Stomach smooth muscle (tissue), 2 donors: Measurements from ENCODE around the gene ADAMTS9.

ENCODE experiments used
- H3K27ac ChIP-seq: one replicate; pipeline ENCODE4 v1.7.0; 2013; ENCODE audit warnings: mild to moderate bottlenecking, low read length, inconsistent platforms
- H3K27me3 ChIP-seq, 2 donors: one replicate each; pipeline ENCODE4 v1.7.0; 2013; ENCODE audit warnings: low read length in 2 of 2; ENCODE audit not compliant: insufficient read depth in 2 of 2, control insufficient read depth in 1 of 2
- H3K36me3 ChIP-seq, 2 donors: one replicate each; pipeline ENCODE4 v1.7.0; 2013; ENCODE audit warnings: low read length in 2 of 2; ENCODE audit not compliant: control insufficient read depth in 2 of 2, insufficient read depth in 2 of 2
- H3K4me1 ChIP-seq: one replicate; pipeline ENCODE4 v1.7.0; 2013; ENCODE audit warnings: low read length; ENCODE audit not compliant: control insufficient read depth, insufficient read depth
- H3K4me3 ChIP-seq, 2 donors: one replicate each; pipeline ENCODE4 v1.7.0; 2013; ENCODE audit warnings: low read length in 2 of 2
- H3K9ac ChIP-seq, 2 donors: one replicate each; pipeline ENCODE4 v1.7.0; 2013; ENCODE audit warnings: low read length in 2 of 2, mild to moderate bottlenecking in 1 of 2
- H3K9me3 ChIP-seq, 2 donors: one replicate each; pipeline ENCODE4 v1.7.0; 2013; ENCODE audit warnings: low read length in 2 of 2; ENCODE audit not compliant: control insufficient read depth in 2 of 2
- donor health status: healthy.
- donor health status: Pancreatic carcinoma.

Gene ADAMTS9

DNA sequence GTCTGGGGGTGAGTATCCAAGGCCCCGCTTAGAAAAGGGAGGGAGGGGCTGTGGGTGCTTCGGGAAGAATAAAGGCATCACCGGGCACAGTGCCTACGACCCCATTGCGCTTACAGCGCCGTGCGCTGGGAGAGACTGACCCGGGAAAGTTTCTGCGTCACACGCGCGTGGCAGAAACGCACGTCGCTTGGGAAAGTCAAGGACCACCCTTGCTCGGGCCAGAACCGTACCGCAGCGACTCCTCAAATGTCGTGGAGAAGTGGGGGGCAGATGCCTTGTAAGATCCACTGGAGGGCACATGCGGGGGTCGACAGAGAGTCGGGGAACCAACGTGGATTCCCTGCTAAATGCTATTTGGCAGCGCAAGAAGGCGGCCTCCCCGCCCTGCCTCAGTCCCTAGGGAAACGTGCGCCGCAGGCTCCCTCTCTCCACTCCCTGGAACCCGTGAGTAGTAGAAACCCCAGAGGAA lies 2.4 kb downstream of the ADAMTS9 start:
- H3K27me3 ChIP-seq: no peaks in the 10 kb centered on the region
- no peaks in the 10 kb centered on the region for H3K9me3 ChIP-seq
- H3K4me1 ChIP-seq: peaks cover 21% of the 10 kb centered on the region
- H3K9ac ChIP-seq: peak overlapping the region; percentile 99
- H3K4me3 ChIP-seq: peak overlapping the region; percentile 94 to 95
- H3K36me3 ChIP-seq: peaks cover 0 to 2% of the 10 kb centered on the region in 2 donors
- peak overlapping the region; percentile 99 for H3K27ac ChIP-seq

- peak overlapping the region; percentile 99 for H3K27ac ChIP-seq
- peaks cover 0 to 2% of the 10 kb centered on the region in 2 donors for H3K36me3 ChIP-seq
- H3K27me3 ChIP-seq: no peaks in the 10 kb centered on the region
- peaks cover 21% of the 10 kb centered on the region for H3K4me1 ChIP-seq
- H3K9ac ChIP-seq: peak overlapping the region; percentile 99
- peak overlapping the region; percentile 94 to 95 for H3K4me3 ChIP-seq
- no peaks in the 10 kb centered on the region for H3K9me3 ChIP-seq
Measured at GRCh38 chr3:64684715-64685261, 3.0 kb downstream of the ADAMTS9 start.

DNA sequence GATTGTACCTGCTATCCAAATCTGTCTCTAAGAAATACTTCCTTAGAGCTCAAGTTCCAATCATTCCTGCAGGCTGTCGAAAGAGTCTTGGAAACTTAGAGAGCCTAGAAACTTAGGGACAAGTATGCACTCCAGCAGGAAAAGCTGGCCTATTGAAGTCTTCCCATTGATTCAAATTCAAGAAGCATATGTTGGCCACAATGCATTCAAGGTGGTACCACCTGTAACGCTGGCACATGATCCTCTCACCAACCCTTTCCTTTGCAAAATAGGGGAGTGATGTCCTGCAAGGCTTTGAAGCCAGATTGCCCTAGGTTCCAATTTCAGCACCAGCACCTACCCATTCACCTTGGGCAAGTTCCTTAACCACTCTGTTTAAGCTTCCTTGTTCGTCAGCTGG lies 6.0 kb downstream of the ADAMTS9 start:
- H3K4me1 ChIP-seq: peaks cover 21% of the 10 kb centered on the region
- peaks cover 0 to 2% of the 10 kb centered on the region in 2 donors for H3K36me3 ChIP-seq
- no peak overlapping the region for H3K27ac ChIP-seq

GRCh38 chr3:64681015-64681414 lies 6.8 kb downstream of the ADAMTS9 start:
- H3K36me3 ChIP-seq: peaks cover 0 to 2% of the 10 kb centered on the region in 2 donors

More for the DNA sequence above, 6.0 kb downstream of the ADAMTS9 start:
- Histone ChIP-seq H3K9me3 (no peaks in the 10 kb centered on the region), H3K4me3 (no peak overlapping the region), H3K9ac (no peak overlapping the region), H3K27me3 (no peaks in the 10 kb centered on the region)

GRCh38 chr3:64680334-64680733 lies 7.5 kb downstream of the ADAMTS9 start:
- Histone ChIP-seq H3K9me3 (no peaks in the 10 kb centered on the region), H3K27me3 (no peaks in the 10 kb centered on the region), H3K4me3 (no peak overlapping the region), H3K36me3 (peaks cover 0 to 2% of the 10 kb centered on the region in 2 donors), H3K27ac (no peak overlapping the region), H3K9ac (no peak overlapping the region), H3K4me1 (peaks cover 19% of the 10 kb centered on the region)

More at GRCh38 chr3:64681015-64681414, 6.8 kb downstream of the ADAMTS9 start:
- Histone ChIP-seq H3K9ac (no peak overlapping the region), H3K9me3 (no peaks in the 10 kb centered on the region), H3K27ac (no peak overlapping the region), H3K4me3 (no peak overlapping the region), H3K4me1 (peaks cover 21% of the 10 kb centered on the region), H3K27me3 (no peaks in the 10 kb centered on the region)

DNA sequence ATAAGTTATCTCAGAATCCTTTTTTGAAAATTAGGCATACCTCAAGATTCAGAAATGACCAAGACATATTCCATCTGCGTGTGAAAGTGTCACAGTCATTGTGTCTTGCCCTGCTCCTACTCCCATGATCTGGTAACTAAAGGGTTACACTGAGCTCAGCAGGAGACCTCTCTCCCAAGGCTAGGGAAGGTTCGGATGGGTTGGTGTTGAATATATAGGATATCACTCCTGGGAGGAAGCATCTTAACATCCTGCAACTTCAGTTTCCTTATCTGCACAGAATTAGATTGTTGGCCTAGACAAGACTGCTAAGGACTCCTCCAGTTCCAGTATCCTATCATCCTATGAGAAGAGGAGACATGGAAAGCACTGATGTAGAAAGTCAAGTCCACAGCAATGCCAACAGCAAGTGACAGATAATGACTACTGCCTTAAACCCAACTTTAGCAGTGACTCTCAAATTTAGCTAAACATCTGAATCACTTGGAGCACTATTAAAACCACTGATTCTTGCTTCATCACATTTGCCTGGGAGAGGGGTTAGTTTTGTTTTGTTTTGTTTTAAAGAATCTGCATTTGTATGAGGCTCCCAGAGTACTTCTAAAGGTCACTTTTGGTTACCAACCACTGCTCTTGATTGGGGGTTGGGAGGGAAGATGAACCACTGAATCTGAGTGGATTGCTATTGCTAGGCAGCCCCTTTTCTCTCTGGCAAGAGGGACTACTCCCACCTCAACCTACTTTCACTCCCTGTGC lies 9.7 kb downstream of the ADAMTS9 start:
- no peak overlapping the region for H3K27ac ChIP-seq
- no peaks in the 10 kb centered on the region for H3K27me3 ChIP-seq
- no peak overlapping the region for H3K4me3 ChIP-seq
- H3K9me3 ChIP-seq: no peaks in the 10 kb centered on the region
- peaks cover 0 to 2% of the 10 kb centered on the region in 2 donors for H3K36me3 ChIP-seq
- H3K9ac ChIP-seq: no peak overlapping the region
- peaks cover 6% of the 10 kb centered on the region for H3K4me1 ChIP-seq

- Histone ChIP-seq H3K9ac (no peak overlapping the region), H3K4me1 (peaks cover 3% of the 10 kb centered on the region), H3K27ac (no peak overlapping the region), H3K4me3 (no peak overlapping the region), H3K36me3 (peaks cover 0 to 2% of the 10 kb centered on the region in 2 donors), H3K9me3 (no peaks in the 10 kb centered on the region), H3K27me3 (no peaks in the 10 kb centered on the region)
Measured at GRCh38 chr3:64676831-64677230, 11.0 kb downstream of the ADAMTS9 start.

DNA sequence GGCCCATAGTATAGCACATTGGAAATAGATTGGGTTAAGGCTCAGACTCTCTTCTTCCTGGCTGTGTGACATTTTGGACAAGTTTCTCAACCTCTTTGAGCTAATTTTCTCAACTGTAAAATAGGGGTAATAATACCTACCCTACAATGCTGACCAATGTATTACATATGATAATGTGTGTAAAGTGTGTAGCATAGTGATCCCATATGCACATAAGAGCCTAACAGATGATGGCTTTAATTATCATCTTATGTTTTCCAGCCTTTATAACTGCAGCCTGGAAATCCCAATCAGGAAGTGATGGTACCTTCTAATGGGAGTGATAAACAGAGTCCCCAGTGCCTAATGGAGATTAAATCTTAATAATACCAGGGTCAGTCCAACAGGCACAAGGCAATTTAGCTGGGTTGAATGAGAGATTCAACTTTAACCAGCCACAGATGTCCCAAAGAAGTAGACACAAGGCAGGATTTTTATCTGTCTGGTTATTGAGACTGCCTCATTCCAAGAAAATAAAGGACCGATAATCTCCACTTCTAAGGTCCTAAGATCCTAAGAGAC lies 12.0 kb downstream of the ADAMTS9 start:
- H3K9ac ChIP-seq: no peak overlapping the region
- H3K4me1 ChIP-seq: no peaks in the 10 kb centered on the region
- no peaks in the 10 kb centered on the region for H3K27me3 ChIP-seq
- H3K4me3 ChIP-seq: no peak overlapping the region
- no peaks in the 10 kb centered on the region for H3K9me3 ChIP-seq
- H3K36me3 ChIP-seq: peaks cover 0 to under 1% of the 10 kb centered on the region in 2 donors
- H3K27ac ChIP-seq: no peak overlapping the region

- H3K27ac ChIP-seq: peak overlapping the region; percentile 19
- no peak overlapping the region for H3K9ac ChIP-seq
- no peak overlapping the region for H3K4me3 ChIP-seq
- no peaks in the 10 kb centered on the region for H3K36me3 ChIP-seq
- no peaks in the 10 kb centered on the region for H3K4me1 ChIP-seq
- H3K27me3 ChIP-seq: no peaks in the 10 kb centered on the region
- no peaks in the 10 kb centered on the region for H3K9me3 ChIP-seq
Measured at GRCh38 chr3:64674591-64675076, 13.2 kb downstream of the ADAMTS9 start.

- H3K4me3 ChIP-seq: no peak overlapping the region
- H3K9ac ChIP-seq: no peak overlapping the region
- H3K36me3 ChIP-seq: no peaks in the 10 kb centered on the region
- no peak overlapping the region for H3K27ac ChIP-seq
- H3K27me3 ChIP-seq: no peaks in the 10 kb centered on the region
- H3K9me3 ChIP-seq: no peaks in the 10 kb centered on the region
- peaks cover 5% of the 10 kb centered on the region for H3K4me1 ChIP-seq
Measured at GRCh38 chr3:64673159-64673715, 14.6 kb downstream of the ADAMTS9 start.
